KBM-7 (cell line): ENCODE measurements around the gene PAK1.

Source experiments
- DNase-seq: peaks from one replicate; pipeline ENCODE4 v3.0.0-alpha.2; 2015
- in situ Hi-C: fragments of 300-500 bp; cut with MboI; formaldehyde crosslinking; loops from 2 replicates; pipeline ENCODE4 v1.14.3; 2020; ENCODE audit warnings: low sequenced_read_pairs, low pct_unique_long_range_greater_than_20kb, mixed read lengths

Gene PAK1

GRCh38 chr11:77294040-77294439 lies 179.9 kb downstream of the PAK1 start:
- DNase-seq = no peak
- in situ Hi-C loops = no loop called here

GRCh38 chr11:77289737-77290136 lies 184.2 kb downstream of the PAK1 start:
- no peak for DNase-seq
- in situ Hi-C loops = no loop called here

DNA sequence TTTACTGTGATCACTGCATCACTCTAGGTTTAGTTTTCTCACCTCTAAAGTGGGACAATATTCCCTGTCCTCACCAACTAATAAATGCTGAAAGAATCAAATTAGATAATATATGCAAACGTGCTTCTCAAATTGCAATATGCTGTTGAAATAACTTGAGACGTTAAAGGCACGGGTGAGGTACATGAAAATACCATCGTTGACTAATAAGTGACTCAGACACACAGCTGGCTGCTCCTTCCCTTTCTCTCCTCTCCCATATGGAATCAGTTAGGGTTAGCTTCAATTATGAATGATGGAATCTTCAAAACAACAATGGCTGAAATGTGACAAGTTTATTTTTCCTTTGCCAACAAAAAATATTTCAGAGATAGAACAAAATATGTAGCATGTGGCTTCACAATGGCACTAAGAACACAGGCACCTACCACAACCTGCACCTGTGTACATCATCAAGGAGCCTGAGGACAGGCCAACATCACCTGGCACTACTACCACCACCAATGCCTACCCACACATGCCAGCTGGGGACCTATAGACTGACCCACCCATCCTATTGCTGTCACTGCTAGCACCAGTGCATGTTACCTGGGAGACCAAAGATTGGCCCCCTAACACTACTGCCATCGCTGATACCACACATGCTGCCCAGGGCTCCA lies 186.2 kb downstream of the PAK1 start:
- no peak for DNase-seq
- in situ Hi-C loops = no loop called here

DNA sequence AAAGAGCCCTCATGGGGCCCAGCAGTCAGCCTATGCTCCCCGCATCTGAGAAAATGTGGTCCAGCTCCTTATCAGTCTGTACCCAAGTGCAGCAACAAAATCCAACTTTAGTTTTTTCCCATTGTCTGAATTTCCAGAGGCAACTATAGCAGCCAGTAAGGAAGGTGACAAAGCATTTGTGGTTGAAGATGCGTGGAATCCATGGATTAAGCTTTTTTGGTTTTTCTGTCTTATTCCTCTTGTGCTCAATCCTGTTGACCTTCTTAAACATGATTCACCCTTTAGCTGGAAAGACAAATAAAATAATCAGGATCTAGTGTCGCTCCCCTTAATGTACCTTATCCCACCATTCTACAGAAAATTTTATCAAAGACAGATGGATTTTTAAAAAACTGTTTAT lies 186.8 kb downstream of the PAK1 start:
- no peak for DNase-seq
- in situ Hi-C loops = no loop called here

DNA sequence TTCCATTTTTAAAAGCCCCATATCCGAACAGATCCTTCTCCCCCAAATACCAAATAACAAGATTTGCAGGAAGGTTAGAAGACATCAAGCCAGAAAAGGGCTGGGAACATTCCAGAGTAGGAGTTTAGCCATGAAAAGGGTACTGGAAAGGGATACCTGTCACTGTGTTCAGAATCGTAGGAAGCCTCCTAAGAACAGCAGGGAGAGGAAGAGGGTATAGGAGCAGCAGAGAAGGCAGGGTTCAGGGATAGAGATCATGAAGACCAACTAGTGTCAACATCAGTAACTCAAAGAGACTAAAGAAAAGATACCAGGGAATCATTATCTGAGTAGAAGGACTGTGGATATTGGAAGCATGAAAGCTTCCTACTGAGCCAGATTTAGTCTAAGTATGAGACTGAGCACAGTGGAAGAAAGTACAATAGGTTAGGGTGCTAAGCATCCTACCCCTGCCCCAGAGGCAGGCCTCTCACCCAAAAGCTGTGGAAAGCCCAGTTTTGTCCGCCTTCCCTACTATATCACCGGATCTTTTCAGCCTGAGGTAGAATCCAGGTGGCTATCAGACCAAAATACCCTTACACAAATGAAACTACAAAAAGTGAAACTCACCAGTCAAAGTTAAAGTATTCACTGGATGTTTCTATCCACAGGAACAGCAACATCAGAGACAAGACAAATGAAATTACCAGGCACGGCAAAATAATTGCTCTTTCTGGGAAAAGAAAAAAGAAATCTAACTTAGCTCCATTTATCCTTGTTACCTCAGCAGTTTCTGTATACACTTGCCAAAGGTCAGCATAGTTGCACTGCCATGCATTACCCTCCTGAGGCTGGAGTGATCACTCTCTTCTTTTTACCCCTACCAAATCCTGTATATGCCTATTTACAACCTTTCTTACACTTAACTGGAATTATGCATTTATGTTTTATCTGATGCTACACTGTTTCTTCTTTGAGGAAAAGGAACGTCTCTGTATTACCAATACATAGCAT lies 189.1 kb downstream of the PAK1 start:
- DNase-seq = no peak
- in situ Hi-C loops = no loop called here

- in situ Hi-C loops = no loop called here
- DNase-seq = no peak
These were observed 190.8 kb downstream of the PAK1 start for GRCh38 chr11:77283101-77283500.

DNA sequence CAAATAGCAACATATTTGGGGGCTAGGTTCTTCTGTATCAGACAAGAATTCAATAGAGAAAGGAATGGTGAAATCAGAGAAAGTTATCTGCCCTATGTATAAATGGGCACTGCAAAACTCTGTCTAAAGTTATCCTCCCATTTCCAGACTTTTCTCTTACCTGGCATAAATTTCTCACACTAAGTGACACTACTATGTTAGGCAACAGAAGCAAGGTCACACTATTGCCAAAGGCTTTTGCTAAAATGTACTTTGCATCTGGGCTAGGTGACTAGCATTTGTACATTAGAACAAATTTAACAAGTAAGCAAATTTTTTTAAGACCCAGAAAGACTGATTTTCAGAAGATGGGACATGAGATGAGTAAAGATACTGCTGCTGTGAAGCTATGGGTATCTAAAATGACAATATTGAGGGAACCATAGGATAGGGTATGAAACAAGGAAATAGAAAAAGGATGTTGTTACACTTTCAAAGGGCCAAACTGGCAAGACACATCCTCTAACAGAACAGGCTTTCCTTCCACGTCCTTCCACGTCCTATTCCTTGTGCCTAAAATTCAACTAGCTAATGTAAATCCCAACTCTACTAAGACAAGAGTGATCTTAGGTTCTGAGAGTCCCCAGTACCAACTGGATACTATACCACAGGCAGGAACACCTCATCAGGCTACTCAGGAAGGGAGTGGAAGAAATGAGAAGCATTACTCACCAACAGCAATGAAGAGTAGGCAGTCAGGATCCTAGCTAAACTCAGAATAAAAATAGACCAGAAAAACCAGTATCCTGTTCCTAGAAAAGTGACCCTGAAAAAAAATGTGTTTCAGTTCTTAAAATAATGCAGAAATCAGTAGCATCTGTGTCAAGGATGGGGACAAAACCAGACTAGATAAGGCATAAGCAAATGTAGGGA lies 195.0 kb downstream of the PAK1 start:
- peak; percentile 82 for DNase-seq
- in situ Hi-C loops = no loop called here

DNA sequence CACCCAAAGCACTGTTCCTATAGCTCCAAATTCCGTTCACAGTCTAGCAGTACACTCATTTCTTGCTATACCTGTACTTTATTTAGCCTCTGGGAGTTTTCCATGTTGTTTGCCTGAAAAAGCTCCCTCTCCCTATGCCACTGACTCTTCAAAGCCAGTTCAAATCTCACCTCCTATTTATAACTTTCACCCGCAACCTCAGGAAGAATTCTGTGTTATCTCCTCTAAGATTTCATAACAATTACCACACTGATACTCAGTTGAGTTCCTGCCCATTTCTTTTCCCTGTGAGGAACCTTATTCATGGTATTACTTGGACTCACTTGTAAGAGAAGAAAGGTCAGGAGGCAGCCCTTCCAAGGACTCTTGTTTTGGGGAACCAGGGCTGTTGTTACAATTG lies 197.6 kb downstream of the PAK1 start:
- in situ Hi-C loops = no loop called here
- no peak for DNase-seq
